ENCODE data around the gene NRTN. TPM values are rescaled to one million over a fixed set of nuclear protein-coding genes. Genes with fewer than 3 reads are reported as not detected.

NRTN gene
- total RNA-seq, 1 experiment from 2014 or later, result 2.6 TPM

- no peak overlapping the region for H3K27ac Mint-ChIP-seq (ENCODE audit: unreplicated experiment)
- H3K4me3 Mint-ChIP-seq (ENCODE audit: unreplicated experiment), result peak overlapping the region; percentile 75
- H3K9me3 Mint-ChIP-seq (ENCODE audit: unreplicated experiment), result no peaks in the 10 kb centered on the region
- H3K4me1 ChIP-seq, result 0 out of 2 replicates have a peak, but pooled peaks cover 3% of the 10 kb centered on the region
- H3K4me1 Mint-ChIP-seq (ENCODE audit: low read depth, unreplicated experiment), result no peaks in the 10 kb centered on the region
- TF ChIP-seq, protein P1, sequence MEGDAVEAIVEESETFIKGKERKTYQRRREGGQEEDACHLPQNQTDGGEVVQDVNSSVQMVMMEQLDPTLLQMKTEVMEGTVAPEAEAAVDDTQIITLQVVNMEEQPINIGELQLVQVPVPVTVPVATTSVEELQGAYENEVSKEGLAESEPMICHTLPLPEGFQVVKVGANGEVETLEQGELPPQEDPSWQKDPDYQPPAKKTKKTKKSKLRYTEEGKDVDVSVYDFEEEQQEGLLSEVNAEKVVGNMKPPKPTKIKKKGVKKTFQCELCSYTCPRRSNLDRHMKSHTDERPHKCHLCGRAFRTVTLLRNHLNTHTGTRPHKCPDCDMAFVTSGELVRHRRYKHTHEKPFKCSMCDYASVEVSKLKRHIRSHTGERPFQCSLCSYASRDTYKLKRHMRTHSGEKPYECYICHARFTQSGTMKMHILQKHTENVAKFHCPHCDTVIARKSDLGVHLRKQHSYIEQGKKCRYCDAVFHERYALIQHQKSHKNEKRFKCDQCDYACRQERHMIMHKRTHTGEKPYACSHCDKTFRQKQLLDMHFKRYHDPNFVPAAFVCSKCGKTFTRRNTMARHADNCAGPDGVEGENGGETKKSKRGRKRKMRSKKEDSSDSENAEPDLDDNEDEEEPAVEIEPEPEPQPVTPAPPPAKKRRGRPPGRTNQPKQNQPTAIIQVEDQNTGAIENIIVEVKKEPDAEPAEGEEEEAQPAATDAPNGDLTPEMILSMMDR (IDR thresholded peaks at IDR 0.05; ENCODE audit: insufficient read depth in 1 of 2, low read depth in 1 of 2, low read length in 1 of 2, severe bottlenecking in 1 of 2, unreplicated experiment in 1 of 2), result no peak
- no peaks in the 10 kb centered on the region for H3K27me3 ChIP-seq (replicated peaks; ENCODE audit: control insufficient read depth, insufficient read depth, low read length)
- CTCF ChIA-PET, result interaction anchor here (0.6 kb wide), 3 partner anchors 9 to 1591 kb away, joined by 3 to 4 read pairs (median 4); no protein-coding TSS in a partner anchor
- no TSS peak for BruUV-seq (replicated peaks)
- H3K36me3 Mint-ChIP-seq (ENCODE audit: insufficient read depth, unreplicated experiment), result no peaks in the 10 kb centered on the region
- no peaks in the 10 kb centered on the region for H3K36me3 ChIP-seq (ENCODE audit: control insufficient read depth, insufficient read depth, low read length)
- no peak overlapping the region for H3K4me3 ChIP-seq (ENCODE audit: low read depth, low read length)
- no peaks in the 10 kb centered on the region for H3K27me3 Mint-ChIP-seq (ENCODE audit: insufficient read depth, unreplicated experiment)
- intact Hi-C loops (cut with micrococcal nuclease; ENCODE audit: unreplicated experiment), result no loop called here
- POLR2A ChIA-PET, result no interaction called here
- DNase-seq, result no peak
- H3K9me3 ChIP-seq, result no peaks in the 10 kb centered on the region
Measured at GRCh38 chr19:5801796-5802619, 2.9 kb upstream of the NRTN start.

- Mint-ChIP-seq H3K4me3 (ENCODE audit: unreplicated experiment) (peak overlapping the region; percentile 75), H3K27me3 (ENCODE audit: insufficient read depth, unreplicated experiment) (no peaks in the 10 kb centered on the region), H3K36me3 (ENCODE audit: insufficient read depth, unreplicated experiment) (no peaks in the 10 kb centered on the region), H3K4me1 (ENCODE audit: low read depth, unreplicated experiment) (no peaks in the 10 kb centered on the region), H3K27ac (ENCODE audit: unreplicated experiment) (peak overlapping the region; percentile 53), H3K9me3 (ENCODE audit: unreplicated experiment) (no peaks in the 10 kb centered on the region)
- Histone ChIP-seq H3K36me3 (ENCODE audit: control insufficient read depth, insufficient read depth, low read length) (no peaks in the 10 kb centered on the region), H3K9me3 (no peaks in the 10 kb centered on the region), H3K27me3 (replicated peaks; ENCODE audit: control insufficient read depth, insufficient read depth, low read length) (no peaks in the 10 kb centered on the region), H3K4me1 (0 out of 2 replicates have a peak, but pooled peaks cover 3% of the 10 kb centered on the region), H3K4me3 (ENCODE audit: low read depth, low read length) (peak overlapping the region; percentile 40)
- DNase-seq, result peak in 1 of 2 experiments; percentile 54
- TF ChIP-seq, protein P1 (IDR thresholded peaks at IDR 0.05; ENCODE audit: insufficient read depth in 1 of 2, low read depth in 1 of 2, low read length in 1 of 2, severe bottlenecking in 1 of 2, unreplicated experiment in 1 of 2), result no peak
- CTCF ChIA-PET, result interaction anchor here (0.6 to 2.0 kb wide), 25 partner anchors 9 to 295 kb away, joined by 3 to 56 read pairs (median 6); partner anchors contain the start of genes CATSPERD, DUS3L, LONP1 and NDUFA11
- intact Hi-C loops (cut with micrococcal nuclease; ENCODE audit: unreplicated experiment), result no loop called here
- BruUV-seq (replicated peaks), result no TSS peak
- POLR2A ChIA-PET, result interaction anchor here (0.7 to 1.3 kb wide), 3 partner anchors 24 to 101 kb away, joined by 3 to 15 read pairs (median 7); partner anchors contain the start of genes NDUFA11 and VMAC
Measured at GRCh38 chr19:5803441-5803751, 1.5 kb upstream of the NRTN start.

GRCh38 chr19:5803752-5804515 is 933 bp upstream of the NRTN start:
- Histone ChIP-seq H3K4me1 (0 out of 2 replicates have a peak, but pooled peaks cover 3% of the 10 kb centered on the region), H3K36me3 (ENCODE audit: control insufficient read depth, insufficient read depth, low read length) (no peaks in the 10 kb centered on the region), H3K9me3 (no peaks in the 10 kb centered on the region), H3K4me3 (ENCODE audit: low read depth, low read length) (peak overlapping the region; percentile 40), H3K27me3 (replicated peaks; ENCODE audit: control insufficient read depth, insufficient read depth, low read length) (no peaks in the 10 kb centered on the region)
- intact Hi-C loops (cut with micrococcal nuclease; ENCODE audit: unreplicated experiment), result loop anchor here (1.0 to 2.0 kb wide), 3 partner anchors 19 to 100 kb away; partner anchors contain the start of gene VMAC
- peak overlapping the region; percentile 75 for H3K4me3 Mint-ChIP-seq (ENCODE audit: unreplicated experiment)
- ChIA-PET POLR2A (interaction anchor here (0.7 to 1.3 kb wide), 3 partner anchors 24 to 100 kb away, joined by 3 to 15 read pairs (median 7); partner anchors contain the start of genes NDUFA11 and VMAC), CTCF (interaction anchor here (0.6 to 2.0 kb wide), 27 partner anchors 10 to 295 kb away, joined by 3 to 56 read pairs (median 6); partner anchors contain the start of genes CATSPERD, DUS3L, LONP1 and NDUFA11)
- peak overlapping the region; percentile 53 for H3K27ac Mint-ChIP-seq (ENCODE audit: unreplicated experiment)
- no TSS peak for BruUV-seq (replicated peaks)
- H3K27me3 Mint-ChIP-seq (ENCODE audit: insufficient read depth, unreplicated experiment), result no peaks in the 10 kb centered on the region
- no peaks in the 10 kb centered on the region for H3K9me3 Mint-ChIP-seq (ENCODE audit: unreplicated experiment)
- H3K4me1 Mint-ChIP-seq (ENCODE audit: low read depth, unreplicated experiment), result no peaks in the 10 kb centered on the region
- peak; percentile 93 to 98 for DNase-seq
- no peaks in the 10 kb centered on the region for H3K36me3 Mint-ChIP-seq (ENCODE audit: insufficient read depth, unreplicated experiment)
- TF ChIP-seq, protein P1 (IDR thresholded peaks at IDR 0.05; ENCODE audit: insufficient read depth in 1 of 2, low read depth in 1 of 2, low read length in 1 of 2, severe bottlenecking in 1 of 2, unreplicated experiment in 1 of 2), result peak; percentile 91 to 97

Data from Caco-2 (cell line).